Amniotic stem cell (primary cell): ENCODE measurements around the gene FOXC2.

Source experiments
- DNase-seq: peaks from one replicate; lab custom pipeline; 2025; lab: John Stamatoyannopoulos, UW

FOXC2 gene

GRCh38 chr16:86614699-86615098 lies 48.1 kb downstream of the FOXC2 start:
- no peak for DNase-seq

DNA sequence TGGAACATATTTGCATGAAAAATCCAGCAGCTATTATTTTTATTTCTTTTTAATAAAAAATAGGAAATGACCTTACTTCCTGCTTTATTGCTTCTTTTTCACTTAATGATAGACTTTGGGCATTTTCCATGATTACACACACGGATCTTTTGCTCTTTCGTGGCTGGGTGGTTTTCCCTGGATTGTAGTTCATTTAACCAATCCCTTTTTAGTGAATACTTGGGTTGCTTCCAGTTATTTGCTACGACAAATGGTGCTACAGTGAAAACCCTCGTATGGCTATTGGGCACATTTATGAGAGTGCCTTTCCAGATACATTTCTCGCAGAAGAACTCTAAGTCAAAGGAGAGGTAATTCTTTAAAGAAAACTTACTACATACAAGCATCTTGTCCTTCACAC lies 50.3 kb downstream of the FOXC2 start:
- DNase-seq, result no peak

DNA sequence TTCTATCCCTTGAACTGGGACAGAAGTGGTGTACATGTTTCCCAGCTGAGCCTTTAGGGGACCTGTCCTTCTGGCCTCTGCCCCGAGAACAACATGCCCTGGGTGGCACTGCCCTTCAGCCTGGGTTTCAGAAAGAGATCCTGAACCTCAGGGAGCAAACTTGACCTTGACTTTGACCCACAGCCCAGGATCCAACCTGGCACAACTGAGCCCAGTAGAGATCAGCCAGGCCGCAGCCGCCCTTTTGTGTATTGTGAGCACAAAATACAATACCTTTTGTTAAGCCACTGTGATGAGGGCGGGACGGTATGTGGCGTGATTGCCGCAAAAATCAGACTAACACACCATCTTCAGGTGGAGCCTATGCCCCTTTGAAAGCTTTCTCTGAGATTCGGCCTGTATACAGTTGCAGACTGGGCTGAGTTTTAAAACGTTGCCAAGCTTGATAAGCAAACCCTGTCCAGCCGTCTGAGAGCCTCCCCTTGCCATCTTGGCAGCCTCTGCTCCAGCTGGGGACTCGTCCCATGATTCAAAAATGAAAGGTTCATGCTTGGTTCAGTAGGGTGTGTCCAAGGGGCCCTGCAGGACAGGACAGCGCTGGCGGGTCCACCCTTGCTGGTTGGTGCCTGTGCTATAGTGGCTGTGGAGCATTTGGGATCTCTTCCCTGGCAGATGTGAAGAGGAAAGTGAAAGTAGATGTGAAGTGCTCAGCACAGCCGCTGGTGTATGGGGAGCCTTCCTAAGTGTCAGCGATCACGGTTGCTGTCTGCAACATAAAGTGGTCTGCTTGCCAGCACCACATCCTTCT lies 52.0 kb downstream of the FOXC2 start:
- DNase-seq, result no peak
